GM21737 (cell line): ENCODE measurements around the gene F10.
"Not testable (repeated sequence)": the region's sequence is repeated elsewhere in the genome, so short reads cannot be mapped to it uniquely, and the experiment has no call there.

Experiments
- ATAC-seq: cut with Tn5 transposase; IDR thresholded peaks from one replicate; pipeline ENCODE4 v1.9.1; 2021; ENCODE audit warnings: mild to moderate bottlenecking, moderate library complexity; ENCODE audit not compliant: unreplicated experiment

F10 gene

GRCh38 chr13:113122550-113123225 is at the start of gene F10:
TSS of gene F10 (plus strand) at chr13:113122799. CDS start at chr13:113122856, 57 bp downstream.
- no peak for ATAC-seq

- no peak for ATAC-seq
Measured at GRCh38 chr13:113073942-113074341, 48.7 kb upstream of the F10 start.

GRCh38 chr13:113074401-113074800 is 48.2 kb upstream of the F10 start:
- no peak for ATAC-seq

GRCh38 chr13:113074876-113075275 is 47.7 kb upstream of the F10 start:
- no peak for ATAC-seq

GRCh38 chr13:113075711-113076110 is 46.9 kb upstream of the F10 start:
- ATAC-seq, result no peak

- ATAC-seq, result no peak
Measured at GRCh38 chr13:113076681-113077401, 45.8 kb upstream of the F10 start.

GRCh38 chr13:113077566-113077952 is 45.0 kb upstream of the F10 start:
- ATAC-seq, result no peak

GRCh38 chr13:113077953-113078901 is 44.4 kb upstream of the F10 start:
- no peak for ATAC-seq

- no peak for ATAC-seq
Measured at GRCh38 chr13:113078902-113079780, 43.5 kb upstream of the F10 start.

GRCh38 chr13:113079781-113080080 is 42.9 kb upstream of the F10 start:
- not testable (repeated sequence) for ATAC-seq

- no peak for ATAC-seq
Measured at GRCh38 chr13:113080361-113080831, 42.2 kb upstream of the F10 start.

- no peak for ATAC-seq
Measured at GRCh38 chr13:113080901-113081521, 41.6 kb upstream of the F10 start.

- ATAC-seq, result no peak
Measured at GRCh38 chr13:113082198-113083021, 40.2 kb upstream of the F10 start.

- ATAC-seq, result no peak
Measured at GRCh38 chr13:113083022-113083373, 39.6 kb upstream of the F10 start.

- ATAC-seq, result no peak
Measured at GRCh38 chr13:113083402-113084061, 39.1 kb upstream of the F10 start.

- no peak for ATAC-seq
Measured at GRCh38 chr13:113084094-113084942, 38.3 kb upstream of the F10 start.

- no peak for ATAC-seq
Measured at GRCh38 chr13:113084943-113085540, 37.6 kb upstream of the F10 start.
